ENCODE results near the gene GPS1.
A peak's percentile ranks its signal among the peaks of the same experiment; 100 is the strongest.

The GPS1 gene

DNA sequence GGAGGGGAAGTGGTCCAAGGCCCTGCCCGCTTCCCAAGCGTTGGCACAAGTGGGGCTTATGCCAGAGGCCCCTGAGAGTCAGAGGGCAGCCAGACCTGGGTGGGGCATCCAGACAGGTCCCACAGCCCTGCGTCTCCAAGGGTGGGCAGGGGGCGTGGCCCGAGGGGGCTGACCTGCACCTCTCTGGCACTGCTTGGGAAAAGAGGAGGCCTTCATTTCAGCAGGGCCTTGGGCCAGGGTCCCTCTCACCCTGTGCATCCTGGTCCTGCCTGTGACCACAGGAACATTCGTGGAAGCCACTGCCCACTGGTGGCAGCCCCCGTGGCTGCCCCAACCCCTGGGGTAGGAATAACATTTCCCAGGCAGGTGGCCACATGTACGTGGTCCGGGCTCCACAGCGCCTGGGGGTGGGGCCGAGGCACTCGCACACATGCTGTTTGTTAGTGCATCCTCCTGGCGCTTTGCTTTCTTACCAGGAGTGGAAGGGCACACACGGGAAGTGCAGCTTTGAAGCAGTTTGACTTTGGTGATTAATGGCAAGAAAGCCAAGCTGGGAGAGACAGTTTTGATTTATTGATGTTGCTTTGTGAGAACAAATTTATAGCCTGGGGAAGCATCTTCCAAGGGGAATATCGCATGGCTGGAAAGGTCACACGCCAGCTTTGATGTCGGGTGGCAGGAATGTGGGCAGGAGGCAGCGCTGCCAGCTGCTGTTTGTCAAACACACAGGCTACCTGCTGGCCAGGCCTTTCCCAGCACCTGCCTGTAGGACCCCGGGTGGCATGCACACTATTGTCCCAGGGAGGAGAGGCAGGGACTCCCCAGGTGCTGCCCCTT lies 33.3 kb upstream of the GPS1 start:
- no peak for DNase-seq (ENCODE audit: low spot score in 2 of 2)
- in situ Hi-C loops (cut with MboI; ENCODE audit: low sequenced_read_pairs), result no loop called here

GRCh38 chr17:82018989-82019689 lies 32.6 kb upstream of the GPS1 start:
- Histone ChIP-seq H3K4me1 (peaks cover 11% of the 10 kb centered on the region), H3K36me3 (replicated peaks) (peaks cover 11% of the 10 kb centered on the region), H3K4me3 (no peak overlapping the region), H3K27me3 (ENCODE audit: low read depth) (no peaks in the 10 kb centered on the region), H3K9me3 (no peaks in the 10 kb centered on the region)
- no peak for DNase-seq (ENCODE audit: low spot score in 2 of 2)
- in situ Hi-C loops (cut with MboI; ENCODE audit: low sequenced_read_pairs), result no loop called here

More for the DNA sequence above, 33.3 kb upstream of the GPS1 start:
- Histone ChIP-seq H3K4me3 (no peak overlapping the region), H3K27me3 (ENCODE audit: low read depth) (no peaks in the 10 kb centered on the region), H3K9me3 (no peaks in the 10 kb centered on the region), H3K4me1 (peaks cover 11% of the 10 kb centered on the region), H3K36me3 (replicated peaks) (peaks cover 11% of the 10 kb centered on the region)

DNA sequence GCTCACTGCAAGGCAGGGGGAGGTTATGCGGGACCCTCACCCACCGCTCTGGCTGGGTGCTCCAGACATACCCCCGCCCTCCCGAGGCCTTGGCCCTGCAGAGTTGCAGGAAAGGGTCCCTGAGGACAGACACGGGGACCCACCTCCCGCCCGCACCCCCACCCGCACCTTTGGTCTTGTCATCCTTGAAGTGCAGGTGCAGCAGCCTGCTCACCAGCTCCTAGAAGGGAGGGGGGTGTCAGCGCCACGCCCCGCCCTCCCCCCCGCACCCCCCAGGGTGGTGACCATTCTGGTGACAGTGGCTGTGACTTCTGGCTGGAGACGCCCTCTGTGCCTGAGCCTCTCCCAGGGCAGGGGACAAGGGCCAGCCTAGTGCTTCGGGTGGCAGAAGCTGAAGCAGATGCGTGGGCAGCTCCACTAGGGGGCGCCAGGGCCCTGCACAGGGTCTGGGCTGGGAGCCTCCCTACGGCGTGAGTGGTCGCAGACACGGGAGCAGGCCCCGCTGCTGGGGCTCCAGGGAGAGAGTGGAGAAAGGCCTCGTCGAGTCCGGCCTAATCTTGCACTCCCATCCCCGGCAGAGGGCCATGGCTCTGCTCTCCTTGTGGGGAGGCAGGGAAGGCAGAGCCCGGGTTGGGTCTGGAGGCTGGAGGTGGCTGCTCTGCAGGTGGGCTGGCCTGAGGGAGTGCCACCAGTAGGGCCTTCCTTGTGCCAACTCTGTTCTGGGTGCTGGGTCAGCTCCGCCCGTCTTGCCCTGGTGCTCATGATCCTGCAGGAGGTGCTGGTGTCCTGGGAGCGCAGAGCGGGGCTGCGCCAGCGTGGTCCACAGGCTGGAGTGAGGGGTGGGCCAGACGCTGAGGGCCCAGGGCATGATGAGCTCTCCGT lies 31.8 kb upstream of the GPS1 start:
- Histone ChIP-seq H3K4me3 (no peak overlapping the region), H3K9me3 (no peaks in the 10 kb centered on the region), H3K36me3 (replicated peaks) (peaks cover 16% of the 10 kb centered on the region), H3K4me1 (peaks cover 11% of the 10 kb centered on the region), H3K27me3 (ENCODE audit: low read depth) (no peaks in the 10 kb centered on the region)
- in situ Hi-C loops (cut with MboI; ENCODE audit: low sequenced_read_pairs), result loop anchor here (5.0 kb wide), 1 partner anchor 93 kb away; the partner anchor contains the start of gene MAFG
- peak; percentile 23 to 89 for DNase-seq (ENCODE audit: low spot score in 2 of 2)

DNA sequence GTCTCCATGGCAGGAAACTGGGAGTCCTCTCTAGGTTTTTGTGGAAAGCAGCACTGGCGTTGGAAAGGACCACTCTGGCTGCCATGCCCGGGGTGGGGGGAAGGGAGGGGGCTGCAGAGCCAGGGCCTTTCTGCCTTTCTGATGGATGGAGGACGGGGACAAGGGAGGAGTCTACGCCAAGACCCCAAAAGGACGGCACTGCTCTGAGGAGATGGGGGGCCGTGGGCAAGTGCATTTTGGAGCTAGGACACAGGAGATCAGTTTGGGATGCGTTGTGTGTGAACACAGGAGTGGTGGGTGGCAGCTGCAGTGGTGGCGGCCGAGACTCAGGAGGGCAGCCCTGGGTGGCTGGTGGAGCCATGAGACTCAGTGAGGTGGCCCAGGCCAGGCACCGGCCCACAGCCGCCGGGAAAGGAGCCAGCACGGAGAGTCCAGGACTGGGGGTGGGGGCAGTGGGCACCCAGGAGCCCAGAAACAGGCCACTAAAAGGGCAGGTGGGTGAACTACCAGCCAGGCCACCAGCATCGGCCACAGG lies 31.1 kb upstream of the GPS1 start:
- DNase-seq (ENCODE audit: low spot score in 2 of 2), result no peak
- Histone ChIP-seq H3K4me1 (peaks cover 11% of the 10 kb centered on the region), H3K36me3 (replicated peaks) (peaks cover 17% of the 10 kb centered on the region), H3K4me3 (no peak overlapping the region; the same call in 1 of the 2 replicates), H3K9me3 (no peaks in the 10 kb centered on the region), H3K27me3 (ENCODE audit: low read depth) (no peaks in the 10 kb centered on the region)
- in situ Hi-C loops (cut with MboI; ENCODE audit: low sequenced_read_pairs), result loop anchor here (5.0 kb wide), 1 partner anchor 93 kb away; the partner anchor contains the start of gene MAFG

DNA sequence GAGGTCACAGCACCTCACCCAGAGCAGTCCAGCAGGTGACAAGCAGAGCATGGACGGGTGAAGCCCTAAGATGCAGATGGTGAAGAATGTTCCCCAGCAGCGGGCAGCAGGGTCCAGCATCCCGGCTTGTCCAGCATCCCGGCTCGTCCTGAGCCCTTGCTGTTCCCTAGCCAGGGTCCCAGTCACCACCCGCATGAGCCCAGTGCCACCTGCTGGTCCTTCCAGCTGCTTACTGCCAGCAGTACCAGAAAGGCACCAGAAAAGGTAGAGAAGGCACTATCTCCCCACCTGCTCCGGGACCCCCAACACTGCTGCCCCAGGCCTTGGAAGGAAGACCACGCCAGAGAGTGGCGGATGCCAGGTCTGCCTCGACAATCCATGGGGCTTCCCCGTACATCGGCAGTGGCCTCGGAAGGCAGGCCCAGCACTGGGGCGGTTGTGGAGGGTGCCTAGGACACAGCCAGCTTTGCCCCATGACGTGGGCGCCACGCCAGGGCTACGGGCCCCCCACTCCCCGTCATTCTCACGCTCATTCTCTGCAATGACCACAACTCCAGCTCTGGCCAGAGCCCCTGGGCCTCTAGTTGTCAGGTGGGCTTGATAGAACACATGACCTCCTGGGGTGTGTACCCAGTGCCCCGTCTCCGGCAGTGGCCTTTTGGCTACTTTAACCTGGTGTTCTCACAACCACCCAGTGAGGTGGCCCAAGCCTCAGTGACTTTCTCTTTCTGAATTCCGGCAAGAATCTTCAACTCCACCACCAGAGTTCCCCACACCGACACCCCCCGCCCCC lies 30.4 kb upstream of the GPS1 start:
- DNase-seq (ENCODE audit: low spot score in 2 of 2), result peak in 1 of 2 experiments; percentile 72
- Histone ChIP-seq H3K36me3 (replicated peaks) (peaks cover 17% of the 10 kb centered on the region), H3K27me3 (ENCODE audit: low read depth) (no peaks in the 10 kb centered on the region), H3K4me1 (peaks cover 11% of the 10 kb centered on the region), H3K9me3 (no peaks in the 10 kb centered on the region), H3K4me3 (peak overlapping the region; percentile 99)
- in situ Hi-C loops (cut with MboI; ENCODE audit: low sequenced_read_pairs), result loop anchor here (5.0 kb wide), 1 partner anchor 94 kb away; the partner anchor contains the start of gene MAFG

GRCh38 chr17:82021900-82022309 lies 29.8 kb upstream of the GPS1 start:
- H3K9me3 ChIP-seq, result no peaks in the 10 kb centered on the region
- H3K4me3 ChIP-seq, result peak overlapping the region; percentile 99
- H3K4me1 ChIP-seq, result peaks cover 11% of the 10 kb centered on the region
- H3K27me3 ChIP-seq (ENCODE audit: low read depth), result no peaks in the 10 kb centered on the region
- in situ Hi-C loops (cut with MboI; ENCODE audit: low sequenced_read_pairs), result loop anchor here (5.0 kb wide), 1 partner anchor 95 kb away; the partner anchor contains the start of gene MAFG
- DNase-seq (ENCODE audit: low spot score in 2 of 2), result no peak
- peaks cover 17% of the 10 kb centered on the region for H3K36me3 ChIP-seq (replicated peaks)

- Histone ChIP-seq H3K36me3 (replicated peaks) (peaks cover 22% of the 10 kb centered on the region), H3K27me3 (ENCODE audit: low read depth) (no peaks in the 10 kb centered on the region), H3K9me3 (no peaks in the 10 kb centered on the region), H3K4me3 (peak within 1 kb of the TSS; percentile 99), H3K4me1 (peaks cover 11% of the 10 kb centered on the region)
- DNase-seq (ENCODE audit: low spot score in 2 of 2), result peak in 1 of 2 experiments; percentile 42
- in situ Hi-C loops (cut with MboI; ENCODE audit: low sequenced_read_pairs), result loop anchor here (5.0 kb wide), 1 partner anchor 95 kb away; the partner anchor contains the start of gene MAFG
Measured at GRCh38 chr17:82022310-82022980, 29.3 kb upstream of the GPS1 start, which contains the start of gene CENPX. TSS of gene CENPX (minus strand) at chr17:82022878. CDS start at chr17:82022861, 17 bp downstream.

DNA sequence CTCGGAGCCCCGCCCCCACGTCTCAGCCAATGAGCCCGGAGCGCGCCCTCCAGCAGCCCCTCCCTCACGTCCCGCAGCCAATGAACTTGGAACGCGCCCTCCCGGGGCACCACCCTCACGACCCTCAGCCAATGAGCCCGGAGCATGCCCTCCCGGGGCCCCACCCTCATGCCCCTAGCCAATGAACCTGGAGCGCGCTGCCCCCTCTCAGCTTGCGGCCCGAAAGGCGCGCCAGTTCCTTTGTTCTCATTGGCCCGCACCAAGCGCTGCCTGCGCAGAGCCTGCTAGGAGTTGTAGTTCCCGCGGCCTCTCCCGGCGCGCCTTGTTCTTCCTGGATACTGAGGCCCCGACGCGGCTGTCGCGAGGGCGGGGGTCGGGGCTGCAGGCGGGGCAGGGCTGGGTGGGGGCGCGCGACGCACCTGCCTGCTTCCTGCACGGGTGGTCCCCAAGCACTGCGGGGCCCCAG lies 28.7 kb upstream of the GPS1 start, which contains the start of gene LRRC45:
TSS of gene LRRC45 (plus strand) at position 325 of the 466 bp plus-strand sequence. CDS start 339 bp downstream, outside the sequence.
- H3K27me3 ChIP-seq (ENCODE audit: low read depth), result no peaks in the 10 kb centered on the region
- peaks cover 22% of the 10 kb centered on the region for H3K36me3 ChIP-seq (replicated peaks)
- H3K4me1 ChIP-seq, result peaks cover 11% of the 10 kb centered on the region
- H3K4me3 ChIP-seq, result peak within 1 kb of the TSS; percentile 99
- peak; percentile 99 to 100 for DNase-seq (ENCODE audit: low spot score in 2 of 2)
- no peaks in the 10 kb centered on the region for H3K9me3 ChIP-seq
- in situ Hi-C loops (cut with MboI; ENCODE audit: low sequenced_read_pairs), result loop anchor here (5.0 kb wide), 1 partner anchor 96 kb away; the partner anchor contains the start of gene MAFG

DNA sequence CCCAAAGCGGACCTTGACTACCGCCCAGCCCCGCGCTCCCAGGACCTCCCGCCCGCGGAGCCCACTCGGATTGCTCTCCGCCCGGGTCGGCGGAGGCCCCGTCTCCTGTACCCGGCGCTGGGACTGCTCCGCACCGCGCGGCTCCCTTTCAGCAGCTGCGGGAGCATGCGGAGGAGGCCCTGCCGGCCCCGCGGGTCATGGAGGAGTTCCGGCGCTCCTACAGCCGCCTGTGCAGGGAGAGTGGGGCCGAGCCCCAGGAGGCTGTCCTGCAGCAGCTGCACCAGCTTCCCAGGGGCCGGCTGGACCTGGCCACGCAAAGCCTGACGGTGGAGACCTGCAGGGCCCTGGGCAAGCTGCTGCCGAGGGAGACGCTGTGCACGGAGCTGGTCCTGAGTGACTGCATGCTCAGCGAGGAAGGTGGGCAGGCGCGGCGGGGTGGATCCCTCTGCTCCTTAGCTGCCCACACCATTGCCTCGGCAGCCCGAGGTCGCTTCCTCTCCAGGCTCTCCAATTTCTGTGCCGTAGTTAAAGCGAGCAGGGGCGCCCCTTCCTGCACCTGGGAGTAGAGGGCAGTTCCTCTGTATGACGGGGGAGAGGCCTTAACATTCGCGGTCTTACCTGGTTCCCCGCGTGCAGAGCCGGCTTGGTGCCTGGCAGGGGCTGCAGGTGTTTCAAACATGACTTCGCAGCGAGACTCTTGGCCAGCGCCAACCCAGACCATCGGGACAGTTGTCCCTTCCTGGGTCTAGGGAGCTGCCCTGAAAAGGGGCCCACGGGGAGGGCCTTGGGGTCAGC lies 28.1 kb upstream of the GPS1 start:
- H3K27me3 ChIP-seq (ENCODE audit: low read depth), result no peaks in the 10 kb centered on the region
- H3K36me3 ChIP-seq (replicated peaks), result peaks cover 18% of the 10 kb centered on the region
- no peaks in the 10 kb centered on the region for H3K9me3 ChIP-seq
- peak overlapping the region; percentile 70 for H3K4me3 ChIP-seq
- DNase-seq (ENCODE audit: low spot score in 2 of 2), result peak in 1 of 2 experiments; percentile 45
- H3K4me1 ChIP-seq, result peaks cover 11% of the 10 kb centered on the region
- in situ Hi-C loops (cut with MboI; ENCODE audit: low sequenced_read_pairs), result loop anchor here (5.0 kb wide), 1 partner anchor 96 kb away; the partner anchor contains the start of gene MAFG

GRCh38 chr17:82024859-82025258 lies 26.8 kb upstream of the GPS1 start:
- Histone ChIP-seq H3K4me3 (no peak overlapping the region), H3K27me3 (ENCODE audit: low read depth) (no peaks in the 10 kb centered on the region), H3K4me1 (peaks cover 11% of the 10 kb centered on the region), H3K36me3 (replicated peaks) (peaks cover 28% of the 10 kb centered on the region), H3K9me3 (no peaks in the 10 kb centered on the region)
- in situ Hi-C loops (cut with MboI; ENCODE audit: low sequenced_read_pairs), result loop anchor here (5.0 kb wide), 1 partner anchor 98 kb away; the partner anchor contains the start of gene MAFG
- no peak for DNase-seq (ENCODE audit: low spot score in 2 of 2)

All from HAP-1 (cell line).